ENCODE results near the gene CCSER1.

The CCSER1 gene

DNA sequence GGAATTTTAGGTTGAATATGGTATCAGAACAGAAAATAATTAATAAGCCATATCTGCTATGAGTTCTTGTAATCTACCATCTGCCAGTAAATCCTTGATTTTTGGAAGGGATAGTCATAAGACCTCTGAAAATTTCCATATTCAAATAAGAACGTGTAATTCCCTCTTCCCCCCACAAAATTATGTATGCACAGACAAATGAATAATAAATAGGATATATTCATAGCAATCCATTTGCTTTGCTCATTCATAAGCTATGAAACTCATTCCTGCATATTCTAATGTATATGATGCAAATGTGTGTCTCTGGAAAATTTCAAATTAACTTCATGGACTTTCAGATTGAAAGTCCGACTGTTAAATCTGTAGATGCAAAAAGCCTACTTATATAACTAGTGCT lies 1343.5 kb downstream of the CCSER1 start:
- Histone ChIP-seq H3K27me3 (replicated peaks) (no peaks in the 10 kb centered on the region), H3K27ac (no peak overlapping the region), H3K4me3 (ENCODE audit: low read depth, low read length) (no peak overlapping the region), H3K36me3 (replicated peaks) (no peaks in the 10 kb centered on the region)
- no peak for TF ChIP-seq CTCF (IDR thresholded peaks at IDR 0.05; ENCODE audit: low read depth, low read length, missing control alignments)
- DNase-seq = no peak
- in situ Hi-C loops (cut with HindIII; ENCODE audit: low pct_ligation_motif_present, low sequenced_read_pairs) = no loop called here

DNA sequence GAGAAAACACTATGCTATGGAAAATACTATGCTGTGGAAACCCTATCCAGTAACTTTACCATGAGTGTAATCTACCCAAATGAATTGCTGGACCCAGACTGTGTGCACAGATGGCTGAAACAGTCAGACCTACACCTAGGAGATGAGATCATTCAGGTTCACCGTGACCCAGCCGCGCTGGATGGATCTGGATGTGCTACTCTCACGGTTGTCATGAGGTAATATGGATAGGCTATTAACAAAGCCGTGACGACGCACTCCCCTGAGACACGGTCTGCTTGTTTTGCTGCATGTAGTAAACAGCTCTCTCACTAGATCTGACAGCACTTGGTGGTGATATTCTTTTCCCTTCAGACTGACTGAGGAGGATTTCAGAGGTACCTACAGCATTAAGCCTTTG lies 1344.1 kb downstream of the CCSER1 start:
- Histone ChIP-seq H3K4me3 (ENCODE audit: low read depth, low read length) (no peak overlapping the region), H3K36me3 (replicated peaks) (no peaks in the 10 kb centered on the region), H3K27ac (no peak overlapping the region), H3K27me3 (replicated peaks) (no peaks in the 10 kb centered on the region)
- TF ChIP-seq CTCF (IDR thresholded peaks at IDR 0.05; ENCODE audit: low read depth, low read length, missing control alignments) = no peak
- in situ Hi-C loops (cut with HindIII; ENCODE audit: low pct_ligation_motif_present, low sequenced_read_pairs) = no loop called here
- no peak for DNase-seq

DNA sequence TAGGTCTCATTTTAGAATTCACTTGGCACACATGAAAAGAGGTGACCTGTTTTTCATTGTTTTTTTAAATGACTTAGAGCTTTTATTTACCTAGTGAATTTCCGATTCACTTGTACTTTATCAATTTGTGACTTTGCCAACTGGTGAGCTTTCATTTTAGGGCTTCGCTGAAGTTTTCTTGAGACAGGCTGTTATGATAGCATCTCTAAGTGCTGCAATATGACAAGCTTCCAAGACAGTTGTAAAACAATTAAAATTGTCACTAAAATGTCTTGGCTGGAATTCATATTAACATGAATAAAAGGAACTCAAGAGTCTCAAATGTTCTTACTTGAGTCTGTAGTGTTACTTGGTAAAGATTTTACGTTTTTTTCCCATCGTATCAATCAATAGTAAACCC lies 1344.9 kb downstream of the CCSER1 start:
- H3K36me3 ChIP-seq (replicated peaks) = no peaks in the 10 kb centered on the region
- no peaks in the 10 kb centered on the region for H3K27me3 ChIP-seq (replicated peaks)
- H3K4me3 ChIP-seq (ENCODE audit: low read depth, low read length) = no peak overlapping the region
- TF ChIP-seq CTCF (IDR thresholded peaks at IDR 0.05; ENCODE audit: low read depth, low read length, missing control alignments) = no peak
- in situ Hi-C loops (cut with HindIII; ENCODE audit: low pct_ligation_motif_present, low sequenced_read_pairs) = no loop called here
- H3K27ac ChIP-seq = no peak overlapping the region
- DNase-seq = no peak

DNA sequence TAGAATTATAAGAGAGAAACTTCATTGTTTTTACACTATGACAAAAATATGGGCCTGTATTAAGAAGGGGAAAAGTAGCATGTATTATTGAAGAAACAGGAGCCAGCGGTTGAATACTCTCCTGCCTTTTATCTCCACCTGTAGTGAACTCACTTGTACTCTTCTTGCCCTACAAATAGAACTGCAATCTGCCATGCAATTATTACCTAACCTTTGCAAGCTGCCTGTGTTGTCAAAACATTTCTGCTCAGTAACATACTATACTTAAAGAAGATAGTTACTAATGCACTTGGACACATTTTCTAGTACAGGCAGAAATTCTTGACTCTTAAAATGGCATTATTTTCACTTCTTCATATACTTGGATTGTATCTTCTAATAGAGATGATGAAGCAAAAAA lies 1358.2 kb downstream of the CCSER1 start:
- no peak for TF ChIP-seq CTCF (IDR thresholded peaks at IDR 0.05; ENCODE audit: low read depth, low read length, missing control alignments)
- Histone ChIP-seq H3K27me3 (replicated peaks) (no peaks in the 10 kb centered on the region), H3K4me3 (ENCODE audit: low read depth, low read length) (no peak overlapping the region), H3K27ac (no peak overlapping the region), H3K36me3 (replicated peaks) (no peaks in the 10 kb centered on the region)
- in situ Hi-C loops (cut with HindIII; ENCODE audit: low pct_ligation_motif_present, low sequenced_read_pairs) = no loop called here
- no peak for DNase-seq

DNA sequence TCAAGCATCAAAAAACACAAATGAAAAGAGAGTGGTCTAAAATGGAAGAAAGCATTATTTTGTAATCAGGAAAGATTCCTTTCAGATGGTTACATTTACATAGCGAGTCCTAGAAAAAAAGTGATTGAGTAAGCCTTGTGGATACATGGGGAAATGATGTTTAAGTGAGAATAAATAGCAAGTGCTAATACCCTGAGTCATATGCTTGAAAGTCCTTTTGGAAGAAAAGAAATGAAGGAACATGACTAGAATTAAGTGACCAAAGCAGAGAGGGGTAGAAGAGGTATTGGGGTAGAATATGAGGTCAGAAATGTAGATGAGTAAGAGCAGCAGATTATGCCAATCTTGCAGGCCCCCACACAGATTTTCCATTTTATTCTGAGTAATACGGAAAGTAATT lies 1361.8 kb downstream of the CCSER1 start:
- Histone ChIP-seq H3K27me3 (replicated peaks) (no peaks in the 10 kb centered on the region), H3K27ac (no peak overlapping the region), H3K4me3 (ENCODE audit: low read depth, low read length) (no peak overlapping the region), H3K36me3 (replicated peaks) (no peaks in the 10 kb centered on the region)
- TF ChIP-seq CTCF (IDR thresholded peaks at IDR 0.05; ENCODE audit: low read depth, low read length, missing control alignments) = no peak
- in situ Hi-C loops (cut with HindIII; ENCODE audit: low pct_ligation_motif_present, low sequenced_read_pairs) = no loop called here
- DNase-seq = no peak

GRCh38 chr4:91497892-91498291 lies 1370.7 kb downstream of the CCSER1 start:
- H3K36me3 ChIP-seq (replicated peaks) = no peaks in the 10 kb centered on the region
- in situ Hi-C loops (cut with HindIII; ENCODE audit: low pct_ligation_motif_present, low sequenced_read_pairs) = no loop called here
- H3K27ac ChIP-seq = no peak overlapping the region
- DNase-seq = no peak
- H3K27me3 ChIP-seq (replicated peaks) = no peaks in the 10 kb centered on the region
- TF ChIP-seq CTCF (IDR thresholded peaks at IDR 0.05; ENCODE audit: low read depth, low read length, missing control alignments) = no peak
- no peak overlapping the region for H3K4me3 ChIP-seq (ENCODE audit: low read depth, low read length)

Data from brain microvascular endothelial cell (primary cell).